Epithelial cell of proximal tubule (primary cell): ENCODE measurements around the gene MATCAP1. TPM values are rescaled to one million over a fixed set of nuclear protein-coding genes. Genes with fewer than 3 reads are reported as not detected.

ENCODE experiments used
- DNase-seq: peaks from one replicate; pipeline ENCODE4 v3.0.0-alpha.2; 2011; ENCODE audit warnings: low read depth
- H3K4me3 ChIP-seq: 2 replicates; pipeline ENCODE4 v1.5.1; 2011; ENCODE audit warnings: low read depth, mild to moderate bottlenecking, low read length
- total RNA-seq: library from RNA; depleted of rRNA; stranded (reverse); fragments of >200 nt; gene quantifications from 2 replicates; pipeline ENCODE4 v1.2.3, GENCODE V29; 2015
- TF ChIP-seq, protein P1 (sequence below): conservative IDR thresholded peaks from 2 replicates; pipeline ENCODE4 v1.5.1; 2012; ENCODE audit warnings: low read depth, mild to moderate bottlenecking, low read length

The MATCAP1 gene
- total RNA-seq, 1 donor from 2014 or later = 11.4 TPM

DNA sequence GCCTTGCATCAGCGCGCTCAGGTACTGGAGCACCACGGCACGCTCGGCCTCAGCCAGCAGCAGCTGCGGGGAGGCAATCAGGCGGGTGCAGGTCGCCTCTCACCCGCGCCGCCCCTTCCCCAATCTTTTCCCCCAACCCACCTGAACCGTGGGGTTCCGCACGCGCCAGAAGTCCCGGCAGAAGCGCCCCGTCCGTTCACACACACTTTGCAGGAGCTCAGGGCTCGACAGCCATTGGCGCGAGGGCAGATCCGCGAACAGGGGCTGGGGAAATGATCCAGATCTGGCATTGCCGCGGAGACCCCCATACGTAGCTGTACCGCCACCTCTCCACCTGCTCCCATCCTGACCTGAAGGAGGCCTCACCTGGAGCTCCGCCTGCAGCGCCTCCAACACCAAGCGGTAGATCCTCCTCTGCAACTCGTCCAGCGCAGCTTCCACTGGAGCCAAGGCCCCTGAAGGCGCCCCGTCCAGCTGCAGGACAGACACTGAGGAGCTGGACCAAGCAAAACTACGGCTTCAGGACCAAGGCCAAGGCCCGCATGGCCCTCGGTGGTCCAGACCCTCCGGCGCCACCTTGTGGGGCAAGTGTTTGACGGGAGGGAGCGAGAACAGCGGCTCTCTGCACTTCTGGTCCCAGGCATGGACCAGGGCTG, 1.4 kb upstream of the MATCAP1 start:
- TF ChIP-seq, protein P1, sequence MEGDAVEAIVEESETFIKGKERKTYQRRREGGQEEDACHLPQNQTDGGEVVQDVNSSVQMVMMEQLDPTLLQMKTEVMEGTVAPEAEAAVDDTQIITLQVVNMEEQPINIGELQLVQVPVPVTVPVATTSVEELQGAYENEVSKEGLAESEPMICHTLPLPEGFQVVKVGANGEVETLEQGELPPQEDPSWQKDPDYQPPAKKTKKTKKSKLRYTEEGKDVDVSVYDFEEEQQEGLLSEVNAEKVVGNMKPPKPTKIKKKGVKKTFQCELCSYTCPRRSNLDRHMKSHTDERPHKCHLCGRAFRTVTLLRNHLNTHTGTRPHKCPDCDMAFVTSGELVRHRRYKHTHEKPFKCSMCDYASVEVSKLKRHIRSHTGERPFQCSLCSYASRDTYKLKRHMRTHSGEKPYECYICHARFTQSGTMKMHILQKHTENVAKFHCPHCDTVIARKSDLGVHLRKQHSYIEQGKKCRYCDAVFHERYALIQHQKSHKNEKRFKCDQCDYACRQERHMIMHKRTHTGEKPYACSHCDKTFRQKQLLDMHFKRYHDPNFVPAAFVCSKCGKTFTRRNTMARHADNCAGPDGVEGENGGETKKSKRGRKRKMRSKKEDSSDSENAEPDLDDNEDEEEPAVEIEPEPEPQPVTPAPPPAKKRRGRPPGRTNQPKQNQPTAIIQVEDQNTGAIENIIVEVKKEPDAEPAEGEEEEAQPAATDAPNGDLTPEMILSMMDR = peak; percentile 83
- no peak for DNase-seq
- peak overlapping the region; percentile 66 for H3K4me3 ChIP-seq

DNA sequence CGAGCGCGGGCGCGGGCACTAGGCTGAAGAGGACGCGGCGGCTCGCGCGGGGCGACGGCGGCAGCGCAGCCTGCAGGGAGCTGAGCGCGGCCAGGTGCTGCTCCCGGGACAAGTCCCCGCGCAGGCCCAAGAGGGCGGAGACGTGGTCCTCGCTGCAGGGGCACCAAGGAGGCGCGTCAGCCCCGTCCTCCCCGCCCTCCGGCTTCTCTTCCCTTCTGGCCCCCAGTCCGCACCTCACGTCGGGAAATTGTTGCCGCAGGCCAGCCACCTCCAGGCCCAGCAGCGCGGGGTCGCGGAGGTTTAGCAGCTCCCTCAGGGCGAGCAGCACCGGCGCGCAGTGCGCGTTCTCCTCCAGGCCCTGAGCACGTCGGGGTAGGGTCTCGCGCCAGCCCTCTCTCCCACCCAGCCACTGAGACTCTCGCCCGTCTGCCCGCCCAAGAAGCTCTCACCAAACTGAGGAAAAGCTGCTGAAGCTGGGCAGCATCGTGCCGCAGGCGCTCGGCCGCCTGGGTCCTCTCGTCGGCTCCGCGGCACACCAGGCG, 761 bp upstream of the MATCAP1 start:
- DNase-seq = no peak
- peak overlapping the region; percentile 66 for H3K4me3 ChIP-seq
- TF ChIP-seq, protein P1 = no peak

DNA sequence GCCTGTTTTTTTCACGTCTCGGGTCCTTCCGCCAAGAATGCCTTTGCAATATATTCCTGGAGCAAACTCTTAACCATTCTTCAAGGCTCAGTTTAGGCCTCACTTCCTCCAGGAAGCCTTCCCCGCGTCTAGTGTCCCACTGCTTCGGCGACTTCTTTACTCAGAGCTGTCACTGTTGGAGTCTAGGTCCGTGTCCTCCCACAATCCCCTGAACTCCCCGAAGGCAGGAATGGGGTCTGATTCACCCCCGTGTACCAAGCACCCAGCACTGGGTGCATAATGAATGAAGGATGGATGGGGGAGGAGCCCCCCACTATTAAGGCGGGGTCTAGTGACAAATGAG, 508 bp downstream of the MATCAP1 start:
- TF ChIP-seq, protein P1 = no peak
- no peak for DNase-seq
- H3K4me3 ChIP-seq = peak overlapping the region; percentile 66

DNA sequence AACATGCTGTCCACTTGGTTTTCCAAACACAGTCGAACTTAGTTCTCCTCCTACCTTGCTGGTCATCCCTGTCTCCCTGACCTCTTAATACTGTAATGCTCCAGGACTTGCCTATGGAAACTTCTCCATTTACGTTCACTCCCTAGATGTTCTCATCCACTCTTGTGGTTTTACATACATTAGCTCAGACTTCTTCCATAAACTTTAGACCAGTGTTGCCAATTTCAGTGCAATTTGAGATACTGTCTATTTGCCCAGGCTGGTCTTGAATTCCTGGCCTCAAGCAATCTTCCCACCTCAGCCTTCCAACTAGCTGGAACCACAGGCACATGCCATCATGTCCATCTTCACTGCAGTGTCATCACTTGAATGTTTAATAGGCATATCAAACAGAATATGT, 1.5 kb downstream of the MATCAP1 start:
- TF ChIP-seq, protein P1 = no peak
- no peak for DNase-seq
- H3K4me3 ChIP-seq = no peak overlapping the region

DNA sequence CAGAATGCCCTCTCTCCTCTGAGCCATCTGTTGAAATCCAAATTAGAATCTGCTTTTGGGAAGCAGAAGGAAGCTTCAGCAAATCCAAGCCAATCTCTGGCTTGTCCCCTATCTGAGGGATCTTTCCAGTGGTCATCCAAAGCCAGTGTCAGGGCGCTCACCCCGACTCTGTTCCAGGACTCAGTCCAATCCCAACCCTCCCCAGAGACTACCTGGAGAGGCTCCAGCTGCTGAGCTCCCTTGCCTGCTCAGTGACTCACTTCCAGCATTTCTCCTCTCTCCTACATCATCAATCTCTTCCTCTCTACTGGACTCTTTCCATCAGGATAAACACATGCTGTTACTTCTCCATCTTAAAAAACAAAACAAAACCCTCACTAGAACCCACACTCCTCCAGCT, 2.4 kb downstream of the MATCAP1 start:
- H3K4me3 ChIP-seq = no peak overlapping the region
- no peak for DNase-seq
- TF ChIP-seq, protein P1 = no peak

DNA sequence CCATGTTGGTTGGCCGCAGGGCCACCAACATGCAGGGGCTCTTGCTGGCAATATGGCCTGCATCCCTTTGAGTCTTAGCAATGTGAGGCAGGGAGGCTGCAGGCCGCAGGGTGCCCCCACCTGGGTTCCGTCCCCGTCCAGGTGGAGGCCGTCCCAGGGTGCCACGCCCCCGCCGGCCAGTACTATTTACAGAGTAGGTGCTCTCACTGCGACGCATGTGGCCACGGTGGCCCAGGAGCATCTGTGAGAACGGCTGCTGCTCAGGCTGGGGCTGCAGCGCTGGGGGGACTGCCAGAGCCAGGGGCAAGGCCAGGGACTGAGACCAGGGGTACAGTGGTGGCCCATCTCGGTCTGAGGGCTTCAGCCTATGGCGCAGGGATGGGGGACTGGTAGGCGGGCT, 3.6 kb downstream of the MATCAP1 start:
- TF ChIP-seq, protein P1 = no peak
- no peak overlapping the region for H3K4me3 ChIP-seq
- no peak for DNase-seq

DNA sequence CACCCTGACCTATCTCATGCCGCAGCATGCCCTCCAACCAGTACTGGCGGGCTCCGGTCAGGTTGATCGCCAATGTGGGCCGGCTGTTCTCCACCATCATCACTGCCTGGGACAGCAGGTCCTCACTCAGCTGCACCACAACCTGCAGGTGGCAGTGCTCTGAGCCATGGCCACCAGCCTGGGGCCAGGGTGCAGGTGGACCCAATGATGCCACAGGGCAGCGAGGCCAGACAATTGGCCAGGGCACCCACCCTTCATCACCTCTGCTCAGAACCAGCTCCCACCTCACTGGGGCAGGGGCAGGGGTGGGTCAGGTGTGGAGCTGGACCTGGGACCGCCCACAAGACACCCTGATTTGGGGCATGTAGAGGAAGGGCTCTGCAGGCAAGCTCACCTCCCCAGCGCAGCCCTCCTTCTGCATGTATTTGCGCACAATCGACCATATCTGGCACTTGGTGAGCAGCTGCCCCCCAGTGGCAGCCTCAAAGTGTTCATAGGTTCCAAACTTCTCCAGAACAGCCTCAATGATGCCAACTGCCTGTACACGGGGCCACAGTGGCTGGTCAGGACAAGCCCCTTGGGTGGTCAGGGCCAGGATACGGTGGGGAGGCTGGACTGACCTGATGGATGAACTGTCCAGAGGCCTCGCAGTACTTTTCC, 4.2 kb downstream of the MATCAP1 start:
- no peak overlapping the region for H3K4me3 ChIP-seq
- TF ChIP-seq, protein P1 = peak; percentile 28
- DNase-seq = no peak
